Neural crest cell (in vitro differentiated cells): ENCODE data around the gene PLXNA2. TPM values are rescaled to one million over a fixed set of nuclear protein-coding genes. Genes with fewer than 3 reads are reported as not detected.
A peak's percentile ranks its signal among the peaks of the same experiment; 100 is the strongest.

Experiments
- DNase-seq: peaks from one replicate; pipeline ENCODE4 v3.0.0; 2021; ENCODE audit warnings: low read depth, mixed read lengths, low spot score
- H3K27ac Mint-ChIP-seq: one replicate; pipeline ENCODE4 v1.8.0; 2021; ENCODE audit warnings: mild to moderate bottlenecking, mixed read lengths; ENCODE audit not compliant: unreplicated experiment
- H3K27me3 Mint-ChIP-seq: 2 replicates; pipeline ENCODE4 v1.8.0; 2021; ENCODE audit warnings: low read depth, mild to moderate bottlenecking, mixed read lengths
- H3K36me3 Mint-ChIP-seq: 2 replicates; pipeline ENCODE4 v1.8.0; 2021; ENCODE audit warnings: low read depth, mild to moderate bottlenecking, mixed read lengths
- H3K4me1 Mint-ChIP-seq: 2 replicates; pipeline ENCODE4 v1.8.0; 2021; ENCODE audit warnings: mixed read lengths
- H3K4me3 Mint-ChIP-seq: one replicate; pipeline ENCODE4 v1.8.0; 2021; ENCODE audit warnings: mild to moderate bottlenecking, mixed read lengths
- H3K9me3 Mint-ChIP-seq: 2 replicates; pipeline ENCODE4 v1.8.0; 2021; ENCODE audit warnings: mixed read lengths
- total RNA-seq: library from RNA; stranded (reverse); gene quantifications from 2 replicates; pipeline ENCODE4 v1.2.1, GENCODE V29; 2021
- TF ChIP-seq, protein P1 (sequence below): fragments of 200-600 bp; sonication (generic); conservative IDR thresholded peaks from 2 replicates; pipeline ENCODE4 v1.5.0; 2021; ENCODE audit warnings: antibody characterized with exemption, mild to moderate bottlenecking

Gene PLXNA2
- total RNA-seq, 1 donor from 2014 or later = 37.7 TPM

DNA sequence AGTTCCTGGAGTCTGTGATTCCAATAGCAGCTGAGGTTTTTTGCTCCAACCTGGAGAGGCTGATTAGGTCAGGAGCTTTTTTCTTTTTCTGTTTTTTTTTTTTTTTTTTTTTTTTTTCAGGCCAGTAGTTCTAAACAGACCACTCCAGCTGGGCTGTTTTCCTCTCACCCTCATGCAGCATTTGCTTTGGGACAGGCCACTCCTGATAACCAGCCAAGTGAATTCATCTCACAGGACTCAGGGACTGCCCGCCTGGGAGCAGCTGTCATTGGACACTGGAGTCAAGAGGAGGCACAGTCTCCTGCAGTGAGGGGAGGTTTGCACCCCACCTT, 22.9 kb downstream of the PLXNA2 start:
- no peaks in the 10 kb centered on the region for H3K9me3 Mint-ChIP-seq
- TF ChIP-seq, protein P1, sequence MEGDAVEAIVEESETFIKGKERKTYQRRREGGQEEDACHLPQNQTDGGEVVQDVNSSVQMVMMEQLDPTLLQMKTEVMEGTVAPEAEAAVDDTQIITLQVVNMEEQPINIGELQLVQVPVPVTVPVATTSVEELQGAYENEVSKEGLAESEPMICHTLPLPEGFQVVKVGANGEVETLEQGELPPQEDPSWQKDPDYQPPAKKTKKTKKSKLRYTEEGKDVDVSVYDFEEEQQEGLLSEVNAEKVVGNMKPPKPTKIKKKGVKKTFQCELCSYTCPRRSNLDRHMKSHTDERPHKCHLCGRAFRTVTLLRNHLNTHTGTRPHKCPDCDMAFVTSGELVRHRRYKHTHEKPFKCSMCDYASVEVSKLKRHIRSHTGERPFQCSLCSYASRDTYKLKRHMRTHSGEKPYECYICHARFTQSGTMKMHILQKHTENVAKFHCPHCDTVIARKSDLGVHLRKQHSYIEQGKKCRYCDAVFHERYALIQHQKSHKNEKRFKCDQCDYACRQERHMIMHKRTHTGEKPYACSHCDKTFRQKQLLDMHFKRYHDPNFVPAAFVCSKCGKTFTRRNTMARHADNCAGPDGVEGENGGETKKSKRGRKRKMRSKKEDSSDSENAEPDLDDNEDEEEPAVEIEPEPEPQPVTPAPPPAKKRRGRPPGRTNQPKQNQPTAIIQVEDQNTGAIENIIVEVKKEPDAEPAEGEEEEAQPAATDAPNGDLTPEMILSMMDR = no peak
- H3K4me1 Mint-ChIP-seq = peaks cover 55% of the 10 kb centered on the region
- DNase-seq = no peak
- H3K36me3 Mint-ChIP-seq = peaks cover 13% of the 10 kb centered on the region
- H3K4me3 Mint-ChIP-seq = no peak overlapping the region
- H3K27me3 Mint-ChIP-seq = no peaks in the 10 kb centered on the region
- H3K27ac Mint-ChIP-seq = no peak overlapping the region

DNA sequence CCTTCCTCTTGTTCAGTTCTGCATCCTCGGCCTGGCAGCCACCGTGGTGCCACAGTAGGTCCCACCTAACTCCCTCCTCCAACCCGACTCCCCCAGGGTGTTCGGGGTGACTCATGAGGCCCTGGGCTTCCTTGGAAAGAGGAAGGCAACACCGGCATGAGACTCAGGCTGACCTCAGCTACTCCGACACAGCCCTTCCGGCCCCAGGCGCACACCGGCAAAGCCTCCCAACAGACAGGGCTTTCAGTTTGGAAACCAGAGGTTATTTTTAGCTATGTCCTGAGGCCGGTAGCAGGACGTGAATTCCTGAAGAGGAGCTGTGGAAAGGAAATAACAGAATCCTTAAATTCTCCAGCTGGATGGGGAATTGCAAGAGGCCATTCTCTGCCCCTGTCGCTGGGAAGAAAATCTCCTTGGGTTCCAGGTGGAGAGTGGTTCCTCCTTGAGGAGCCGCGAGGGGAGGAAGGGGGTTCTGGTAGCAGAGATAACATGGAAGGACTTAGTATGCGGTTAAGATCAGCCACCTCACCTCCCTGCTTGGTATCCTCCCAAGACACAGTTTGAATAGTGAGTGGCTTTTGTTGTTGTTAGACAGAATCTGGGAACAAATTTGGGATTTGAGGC, 24.4 kb downstream of the PLXNA2 start:
- H3K27ac Mint-ChIP-seq = peak overlapping the region; percentile 16
- TF ChIP-seq, protein P1 = no peak
- no peak overlapping the region for H3K4me3 Mint-ChIP-seq
- H3K27me3 Mint-ChIP-seq = no peaks in the 10 kb centered on the region
- H3K36me3 Mint-ChIP-seq = peaks cover 26% of the 10 kb centered on the region
- DNase-seq = no peak
- peaks cover 44% of the 10 kb centered on the region for H3K4me1 Mint-ChIP-seq
- H3K9me3 Mint-ChIP-seq = no peaks in the 10 kb centered on the region

DNA sequence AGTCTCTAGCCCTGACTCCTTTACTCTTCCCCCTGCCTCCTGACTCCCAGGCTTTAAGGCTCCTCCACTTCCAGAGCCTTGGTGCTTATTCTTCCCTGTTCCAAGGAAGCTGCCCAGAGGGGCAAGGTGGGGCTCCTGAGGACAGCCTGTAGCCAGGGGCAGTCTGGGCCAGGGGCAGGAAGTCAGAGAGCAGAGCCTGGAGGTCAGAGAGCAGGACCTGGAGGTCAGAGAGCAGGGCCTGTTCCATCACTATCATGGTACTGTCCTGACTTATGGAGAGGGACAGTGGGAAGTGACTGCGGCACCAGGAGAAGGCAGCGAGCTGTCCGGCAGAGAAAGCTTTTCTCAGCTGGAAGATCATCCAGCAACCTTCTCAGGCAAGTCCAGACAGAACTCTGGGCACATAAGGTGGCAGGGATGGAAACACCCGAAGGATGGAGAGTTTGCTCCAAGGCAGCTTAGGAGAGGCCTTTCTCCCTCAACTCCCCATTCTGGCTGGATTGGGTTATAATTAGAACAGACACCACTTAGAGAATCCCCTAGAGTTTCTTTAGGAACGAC, 25.0 kb downstream of the PLXNA2 start:
- Mint-ChIP-seq H3K4me1 (peaks cover 39% of the 10 kb centered on the region), H3K4me3 (no peak overlapping the region), H3K9me3 (no peaks in the 10 kb centered on the region), H3K27ac (no peak overlapping the region), H3K27me3 (no peaks in the 10 kb centered on the region), H3K36me3 (peaks cover 26% of the 10 kb centered on the region)
- DNase-seq = no peak
- TF ChIP-seq, protein P1 = no peak

DNA sequence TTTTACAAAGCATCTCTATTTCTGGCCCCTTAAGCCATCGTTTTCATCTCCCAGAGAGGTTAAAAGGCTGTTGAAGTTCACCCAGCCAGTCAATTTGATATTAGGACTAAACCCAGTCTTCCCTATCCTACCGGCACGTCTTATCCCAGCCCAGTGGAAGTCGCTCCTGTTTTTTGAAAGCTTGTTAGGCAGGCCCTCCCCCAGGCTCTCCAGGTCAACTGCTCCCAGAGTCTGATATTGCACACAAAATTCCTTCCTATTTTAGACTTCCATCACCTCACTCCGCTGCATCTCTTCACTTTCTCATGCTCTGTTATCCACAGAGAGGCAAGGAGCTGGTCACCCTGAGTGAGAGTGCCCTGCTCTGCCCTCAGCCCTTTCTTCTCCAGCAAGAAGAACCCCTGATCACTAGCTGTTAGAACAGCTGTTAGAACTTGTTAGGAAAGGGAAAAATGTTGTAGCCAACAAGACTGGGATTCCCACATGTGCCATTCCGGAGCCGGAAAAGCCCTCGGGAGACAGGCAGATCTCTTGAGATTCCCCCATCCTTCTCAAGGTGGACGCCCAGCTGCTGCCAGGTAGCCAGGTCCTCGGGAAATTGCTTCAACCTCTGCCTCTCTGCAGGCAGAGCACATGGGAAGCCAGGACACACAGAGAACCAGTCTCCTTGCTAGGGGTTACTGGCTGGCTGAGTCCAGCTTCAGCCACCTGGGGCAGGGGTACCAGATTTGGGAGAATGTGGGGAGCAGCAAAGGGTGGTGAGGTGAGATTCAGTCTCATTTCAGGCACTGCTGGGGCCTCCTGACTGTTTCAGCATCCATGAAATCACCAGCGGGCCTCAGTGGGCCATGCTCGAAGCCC, 25.7 kb downstream of the PLXNA2 start:
- Mint-ChIP-seq H3K27ac (peak overlapping the region; percentile 94), H3K27me3 (no peaks in the 10 kb centered on the region), H3K4me1 (peaks cover 38% of the 10 kb centered on the region), H3K36me3 (peaks cover 26% of the 10 kb centered on the region), H3K4me3 (no peak overlapping the region), H3K9me3 (no peaks in the 10 kb centered on the region)
- DNase-seq = no peak
- TF ChIP-seq, protein P1 = no peak

DNA sequence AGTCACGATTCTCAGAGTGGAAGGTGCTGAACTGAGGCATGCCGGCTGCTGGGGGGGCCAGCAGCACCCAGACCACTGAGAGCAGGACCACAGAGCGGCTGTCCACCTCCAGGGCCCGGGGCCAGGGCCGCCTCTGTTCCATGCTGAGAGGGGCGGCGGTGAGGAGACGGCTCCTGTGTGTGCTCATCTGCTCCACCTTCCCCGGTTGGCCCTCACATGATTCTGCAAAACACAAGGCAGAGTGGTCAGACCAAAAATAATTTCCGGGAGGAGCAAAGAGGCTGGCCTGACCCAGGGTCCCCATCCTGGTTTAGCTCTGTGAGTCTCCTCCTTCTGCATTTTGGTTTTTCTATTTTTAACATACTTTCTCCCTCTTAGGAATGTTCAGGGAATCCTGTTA, 26.4 kb downstream of the PLXNA2 start:
- no peaks in the 10 kb centered on the region for H3K27me3 Mint-ChIP-seq
- peaks cover 33% of the 10 kb centered on the region for H3K4me1 Mint-ChIP-seq
- H3K4me3 Mint-ChIP-seq = no peak overlapping the region
- TF ChIP-seq, protein P1 = no peak
- H3K27ac Mint-ChIP-seq = no peak overlapping the region
- H3K9me3 Mint-ChIP-seq = no peaks in the 10 kb centered on the region
- no peak for DNase-seq
- H3K36me3 Mint-ChIP-seq = peaks cover 26% of the 10 kb centered on the region
